ENCODE data around the gene ACTL10.

The ACTL10 gene

GRCh38 chr20:33666293-33667244, at the start of gene ACTL10:
Gene ACTL10 (plus strand): TSS chr20:33666943. CDS start chr20:33667498, 555 bp downstream.
- ChIA-PET POLR2A (interaction anchor here (0.8 to 1.8 kb wide), 9 partner anchors 8 to 265 kb away, joined by 3 to 5 read pairs (median 3); partner anchors contain the start of genes CDK5RAP1, E2F1 and ZNF341), CTCF (interaction anchor here (0.6 to 1.5 kb wide), 10 partner anchors 11 to 764 kb away, joined by 3 to 5 read pairs (median 3); partner anchors contain the start of gene ZNF341)
- H3K4me1 ChIP-seq (ENCODE audit: control insufficient read depth, insufficient read depth, low read length) = no peaks in the 10 kb centered on the region
- H3K36me3 ChIP-seq (ENCODE audit: control insufficient read depth in 2 of 2, insufficient read depth in 1 of 2, low read length in 2 of 2) = peaks cover 0 to 45% of the 10 kb centered on the region in 2 experiments; a peak in 1 of 3 replicates
- peak within 1 kb of the TSS; percentile 6 for H3K4me3 ChIP-seq (ENCODE audit: low read depth, low read length)
- H3K27ac ChIP-seq (ENCODE audit: extremely low read depth, low read depth, low read length) = no peak within 1 kb of the TSS; the same call in 1 of the 2 replicates
- no peak for TF ChIP-seq FEZF1 (tag by site-specific recombination; IDR thresholded peaks at IDR 0.05)
- no peak for TF ChIP-seq ZNF354C (tag by site-specific recombination; IDR thresholded peaks at IDR 0.05; ENCODE audit: borderline replicate concordance, low read depth)
- TF ChIP-seq ZBTB17 (tag by site-specific recombination; IDR thresholded peaks at IDR 0.05) = peak; percentile 71
- no peak for TF ChIP-seq ZNF658 (tag by site-specific recombination; IDR thresholded peaks at IDR 0.05)
- no peak for TF ChIP-seq ZNF248 (tag by site-specific recombination; IDR thresholded peaks at IDR 0.05)
- TF ChIP-seq ZNF341 (tag by site-specific recombination; IDR thresholded peaks at IDR 0.05; ENCODE audit: low read depth) = peak; percentile 52
- no peak for TF ChIP-seq CTCF (tag by site-specific recombination; IDR thresholded peaks at IDR 0.05)
- TF ChIP-seq ZNF544 (tag by site-specific recombination; IDR thresholded peaks at IDR 0.05) = no peak
- TF ChIP-seq KLF1 (tag by site-specific recombination; IDR thresholded peaks at IDR 0.05) = no peak
- no peak for TF ChIP-seq ZNF639 (tag by site-specific recombination; IDR thresholded peaks at IDR 0.05)
- TF ChIP-seq ZNF292 (tag by site-specific recombination; IDR thresholded peaks at IDR 0.05; ENCODE audit: borderline replicate concordance, low read depth) = no peak
- TF ChIP-seq ZNF114 (tag by site-specific recombination; IDR thresholded peaks at IDR 0.05) = no peak
- TF ChIP-seq ZNF670 (tag by site-specific recombination; IDR thresholded peaks at IDR 0.05; ENCODE audit: low read depth) = no peak
- TF ChIP-seq ZNF600 (tag by site-specific recombination; IDR thresholded peaks at IDR 0.05) = peak; percentile 53
- peak; percentile 84 for TF ChIP-seq SP2 (tag by site-specific recombination; IDR thresholded peaks at IDR 0.05)
- no peaks in the 10 kb centered on the region for H3K9me3 ChIP-seq (ENCODE audit: control insufficient read depth, insufficient read depth, low read depth, low read length)

GRCh38 chr20:33621717-33622400, 44.9 kb upstream of the ACTL10 start:
- H3K36me3 ChIP-seq (ENCODE audit: control insufficient read depth in 2 of 2, insufficient read depth in 1 of 2, low read length in 2 of 2) = peaks cover 0 to 45% of the 10 kb centered on the region in 2 experiments; a peak in 2 of 3 replicates
- CTCF ChIA-PET = no interaction called here
- no peak overlapping the region for H3K4me3 ChIP-seq (ENCODE audit: low read depth, low read length)
- TF ChIP-seq ZNF792 (tag by site-specific recombination; IDR thresholded peaks at IDR 0.05) (no peak), REST (tag by site-specific recombination; IDR thresholded peaks at IDR 0.05) (no peak), TSHZ1 (tag by site-specific recombination; IDR thresholded peaks at IDR 0.05; ENCODE audit: borderline replicate concordance) (no peak), ZNF747 (tag by site-specific recombination; IDR thresholded peaks at IDR 0.05) (no peak), SP2 (tag by site-specific recombination; IDR thresholded peaks at IDR 0.05) (no peak), ZNF560 (tag by site-specific recombination; IDR thresholded peaks at IDR 0.05; ENCODE audit: borderline replicate concordance) (no peak), ZNF146 (tag by site-specific recombination; IDR thresholded peaks at IDR 0.05) (no peak), GFI1B (tag by site-specific recombination; IDR thresholded peaks at IDR 0.05) (no peak), TCF7L2 (IDR thresholded peaks at IDR 0.05; ENCODE audit: borderline replicate concordance, low read depth, low read length) (no peak)
- no peak overlapping the region for H3K27ac ChIP-seq (ENCODE audit: extremely low read depth, low read depth, low read length)
- no peaks in the 10 kb centered on the region for H3K4me1 ChIP-seq (ENCODE audit: control insufficient read depth, insufficient read depth, low read length)
- no peaks in the 10 kb centered on the region for H3K9me3 ChIP-seq (ENCODE audit: control insufficient read depth, insufficient read depth, low read depth, low read length)
- POLR2A ChIA-PET = no interaction called here
